D341Med (cell line): ENCODE measurements around the gene PPP4R3C.
"Not testable (repeated sequence)": the region's sequence is repeated elsewhere in the genome, so short reads cannot be mapped to it uniquely, and the experiment has no call there.

Source experiments
- DNase-seq: peaks from one replicate; pipeline ENCODE4 v3.0.0; 2012; ENCODE audit warnings: low spot score

Gene PPP4R3C

GRCh38 chrX:27463187-27463586, at the start of gene PPP4R3C:
Gene PPP4R3C (minus strand): TSS chrX:27463341. CDS start chrX:27463296, 45 bp downstream.
- no peak for DNase-seq

GRCh38 chrX:27491397-27491796, 28.3 kb upstream of the PPP4R3C start:
- no peak for DNase-seq

- no peak for DNase-seq
These were observed 2.9 kb upstream of the PPP4R3C start for GRCh38 chrX:27466051-27466450.

- DNase-seq = no peak
These were observed 1.9 kb upstream of the PPP4R3C start for GRCh38 chrX:27465036-27465435.

- not testable (repeated sequence) for DNase-seq
These were observed 4.0 kb downstream of the PPP4R3C start for GRCh38 chrX:27459129-27459528.

GRCh38 chrX:27458544-27458943, 4.6 kb downstream of the PPP4R3C start:
- DNase-seq = not testable (repeated sequence)

GRCh38 chrX:27451324-27451723, 11.8 kb downstream of the PPP4R3C start:
- DNase-seq = no peak

GRCh38 chrX:27446423-27446822, 16.7 kb downstream of the PPP4R3C start:
- DNase-seq = no peak

- DNase-seq = no peak
These were observed 17.7 kb downstream of the PPP4R3C start for GRCh38 chrX:27445438-27445837.

- DNase-seq = no peak
These were observed 18.8 kb downstream of the PPP4R3C start for GRCh38 chrX:27444093-27444908.

GRCh38 chrX:27442392-27442791, 20.7 kb downstream of the PPP4R3C start:
- not testable (repeated sequence) for DNase-seq

GRCh38 chrX:27439771-27440170, 23.4 kb downstream of the PPP4R3C start:
- DNase-seq = no peak

- DNase-seq = no peak
These were observed 24.2 kb downstream of the PPP4R3C start for GRCh38 chrX:27438937-27439336.

GRCh38 chrX:27435031-27435430, 28.1 kb downstream of the PPP4R3C start:
- DNase-seq = no peak
